OCI-M2 (cell line): ENCODE results near the gene KIF6.
"Not testable (repeated sequence)": the region's sequence is repeated elsewhere in the genome, so short reads cannot be mapped to it uniquely, and the experiment has no call there.

Source experiments
- DNase-seq: peaks from one replicate; lab custom pipeline; 2025; ENCODE audit not compliant: unreplicated experiment; lab: John Stamatoyannopoulos, UW

The KIF6 gene

DNA sequence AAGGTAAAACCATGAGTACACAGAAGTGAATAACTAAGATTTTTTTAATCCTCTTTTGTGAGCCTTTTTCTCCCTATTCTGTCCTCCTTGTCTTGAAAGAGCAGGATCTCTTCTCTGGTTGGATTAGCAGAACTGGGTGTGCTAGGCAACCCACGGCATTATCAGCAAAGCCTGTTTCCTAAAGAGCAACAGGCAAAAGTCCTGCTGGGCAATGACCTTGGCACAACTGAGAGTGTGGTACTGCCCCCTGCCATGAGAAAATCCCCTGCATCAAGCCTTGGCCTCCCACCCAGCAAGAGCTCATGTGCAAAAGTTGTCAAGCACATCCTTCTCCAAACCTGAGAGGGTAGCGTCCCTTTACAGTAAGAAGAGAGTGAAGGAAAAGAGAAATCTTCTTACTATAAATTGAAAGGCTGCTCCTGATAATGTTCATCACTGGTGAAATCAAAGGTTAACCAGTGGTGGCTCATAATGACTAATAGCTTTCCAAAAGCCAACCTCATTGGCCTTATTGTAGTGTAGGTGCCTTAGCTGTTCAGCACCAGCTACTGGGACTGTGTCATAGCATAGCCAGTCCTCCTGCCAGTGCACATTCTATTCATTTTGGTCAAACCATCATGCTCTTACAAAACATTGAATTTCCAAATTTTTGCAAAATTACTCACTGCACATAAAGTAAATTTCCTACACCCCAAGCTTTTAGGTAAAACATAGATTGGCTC lies 17.1 kb downstream of the KIF6 start:
- DNase-seq: no peak

DNA sequence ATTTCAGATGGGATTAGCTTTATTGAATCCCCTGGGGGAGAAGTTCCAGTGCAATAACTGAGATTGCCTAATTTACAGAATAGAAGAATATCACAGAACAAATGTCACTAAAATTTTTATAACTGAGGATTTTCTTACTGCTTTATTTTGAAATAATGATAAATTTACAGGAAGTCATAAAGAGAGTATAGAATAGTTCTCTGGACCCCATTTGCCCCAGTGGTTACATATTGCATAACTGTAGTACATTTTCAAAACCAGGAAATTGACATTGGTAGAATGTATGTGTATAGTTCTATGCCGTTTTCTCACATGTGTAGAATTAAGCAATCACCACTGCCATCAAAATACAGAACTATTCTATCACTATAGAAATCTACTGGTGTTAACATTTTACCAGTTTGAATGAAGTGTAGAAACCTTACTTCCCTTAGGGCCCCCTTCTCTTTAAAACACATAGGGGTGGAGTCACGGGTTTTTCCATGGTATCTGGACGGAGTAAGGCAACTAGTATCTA lies 18.3 kb downstream of the KIF6 start:
- no peak for DNase-seq

DNA sequence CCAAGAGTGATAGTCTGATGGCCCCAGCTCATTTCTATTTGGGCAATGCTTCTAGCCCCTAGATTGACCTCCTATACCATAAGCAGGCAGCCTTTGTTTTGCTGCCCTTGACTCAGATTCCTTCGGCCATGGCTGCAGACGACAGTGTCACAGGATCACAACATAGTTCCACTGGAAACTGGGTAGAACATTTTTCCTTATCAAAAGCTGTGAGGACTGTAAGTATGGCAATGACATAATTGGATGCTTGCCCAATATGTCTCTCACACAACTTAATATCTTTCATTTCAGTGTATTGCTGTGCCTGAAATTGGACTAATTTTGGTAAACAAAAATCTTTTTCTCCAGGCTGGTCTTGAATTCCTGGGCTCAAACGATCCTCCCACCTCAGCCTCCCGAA lies 22.9 kb downstream of the KIF6 start:
- DNase-seq: no peak

DNA sequence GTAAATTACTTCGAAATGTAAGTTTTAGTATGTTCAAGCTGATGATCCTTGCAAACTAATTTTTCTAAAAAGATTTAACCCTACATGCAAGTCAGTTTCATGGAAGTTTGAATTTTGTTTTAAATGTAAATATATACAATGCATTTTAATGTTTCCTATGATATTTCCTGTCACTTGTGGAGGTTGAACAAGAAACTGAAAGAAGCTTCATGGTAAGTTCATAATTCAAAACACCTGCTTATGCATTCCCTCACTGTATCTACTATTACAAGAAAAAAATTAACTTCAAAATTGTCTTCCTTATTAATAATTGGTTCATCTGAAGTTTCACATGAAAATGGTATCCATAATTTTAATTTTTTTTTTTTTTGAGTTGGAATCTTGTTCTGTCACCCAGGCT lies 24.8 kb downstream of the KIF6 start:
- no peak for DNase-seq

DNA sequence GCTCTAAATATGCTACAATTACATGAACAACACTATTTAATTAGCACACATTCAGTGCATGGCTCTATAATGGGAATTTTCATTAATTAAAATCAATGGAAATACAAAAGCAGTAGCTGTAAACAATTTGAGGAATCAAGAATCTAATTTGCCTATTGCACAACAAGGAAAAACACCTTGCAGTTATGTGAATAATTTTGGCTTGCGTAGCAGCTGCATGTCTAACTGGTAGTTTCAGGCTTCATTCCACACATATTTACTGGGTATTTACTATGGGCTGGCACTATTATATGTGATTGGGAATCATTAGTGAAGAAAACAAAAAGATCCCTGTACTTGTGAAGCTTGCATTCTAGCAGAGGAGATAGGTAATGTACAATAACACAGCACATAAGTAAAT lies 26.4 kb downstream of the KIF6 start:
- DNase-seq: no peak

DNA sequence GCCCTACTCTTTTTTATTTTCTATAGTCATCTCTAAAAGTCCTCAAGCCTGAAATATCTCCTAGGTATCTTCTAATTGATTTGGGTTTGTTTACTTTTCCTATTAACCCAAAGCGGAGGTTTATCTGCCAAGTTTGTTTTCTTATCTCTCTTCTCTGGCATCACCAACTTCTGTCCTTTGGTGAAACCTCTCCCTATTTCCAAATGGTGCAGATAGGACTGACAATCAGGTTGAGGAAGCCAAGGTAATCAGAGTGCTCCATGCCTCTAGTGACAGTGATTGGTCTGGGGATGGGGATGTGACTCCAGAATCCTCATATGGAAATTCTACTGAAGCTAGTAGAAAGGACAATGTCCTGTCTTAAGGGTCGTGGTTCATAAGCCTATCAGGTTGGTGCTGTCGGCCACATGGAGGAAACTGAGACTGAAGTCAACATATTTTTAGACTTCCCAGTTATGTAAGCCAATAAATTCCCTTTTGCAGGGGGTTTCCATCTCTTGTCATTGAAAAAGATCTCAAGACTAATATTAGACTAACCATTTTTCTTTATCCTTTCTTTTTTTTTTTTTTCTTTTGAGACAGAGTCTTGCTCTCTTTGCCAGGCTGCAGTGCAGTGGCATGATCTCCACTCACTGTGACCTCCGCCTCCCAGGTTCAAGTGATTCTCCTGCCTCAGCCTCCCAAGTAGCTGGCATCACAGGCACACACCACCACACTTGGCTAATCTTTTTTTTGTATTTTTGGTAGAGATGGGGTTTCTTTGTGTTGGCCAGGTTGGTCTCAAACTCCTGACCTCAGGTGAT lies 28.0 kb downstream of the KIF6 start:
- DNase-seq: no peak

DNA sequence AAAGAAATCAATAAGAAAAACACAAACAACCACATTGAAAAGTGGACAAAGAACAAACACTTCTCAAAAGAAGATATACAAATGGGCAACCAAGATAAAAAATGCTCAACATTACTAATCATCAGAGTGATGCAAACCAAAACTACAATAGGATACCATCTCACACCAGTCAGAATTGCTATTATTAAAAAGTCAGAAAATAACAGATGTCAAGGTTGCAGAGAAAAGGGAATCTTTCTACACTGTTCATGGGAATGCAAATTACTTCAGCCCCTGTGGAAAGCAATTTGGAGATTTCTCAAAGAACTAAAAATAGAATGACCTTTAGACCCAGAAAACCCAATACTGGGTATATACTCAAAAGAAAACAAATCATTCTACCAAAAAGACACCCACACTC lies 29.8 kb downstream of the KIF6 start:
- no peak for DNase-seq

DNA sequence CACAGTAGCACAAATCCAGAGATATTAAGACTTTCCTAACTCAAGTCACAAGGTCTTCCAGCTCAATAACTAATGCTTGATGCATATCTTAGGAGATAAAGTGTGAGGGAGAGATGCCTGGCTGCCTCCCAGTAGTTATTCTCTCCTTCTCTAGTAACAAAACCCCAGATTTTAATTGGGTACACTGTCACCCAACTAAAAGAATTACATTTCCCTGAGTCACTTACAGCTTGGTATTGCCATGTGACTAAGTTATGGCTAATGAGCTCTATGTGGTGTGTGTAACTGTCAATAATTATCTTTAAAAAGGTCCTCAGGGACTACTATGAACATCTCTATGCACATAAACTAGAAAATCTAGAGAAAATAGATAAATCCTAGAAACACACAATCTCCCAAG lies 32.0 kb downstream of the KIF6 start:
- no peak for DNase-seq

DNA sequence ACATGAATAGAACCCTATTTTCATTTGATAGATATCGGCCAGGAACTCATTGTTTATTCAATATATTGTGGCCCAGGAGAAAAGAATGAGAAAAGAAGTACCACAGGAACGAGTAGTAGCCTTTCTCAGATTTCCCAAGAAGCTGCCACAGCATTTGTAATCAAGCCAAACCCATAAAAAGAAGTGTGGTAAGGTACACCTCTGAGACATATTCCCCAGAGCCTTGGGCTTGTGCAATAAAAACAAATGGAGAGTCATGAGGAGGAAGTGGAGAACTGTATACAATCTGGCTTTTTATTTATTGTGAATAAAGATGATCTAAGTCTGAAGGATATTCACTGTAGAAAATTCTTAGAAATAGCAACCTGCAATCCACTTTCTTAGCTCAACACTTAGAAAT lies 36.7 kb downstream of the KIF6 start:
- no peak for DNase-seq

DNA sequence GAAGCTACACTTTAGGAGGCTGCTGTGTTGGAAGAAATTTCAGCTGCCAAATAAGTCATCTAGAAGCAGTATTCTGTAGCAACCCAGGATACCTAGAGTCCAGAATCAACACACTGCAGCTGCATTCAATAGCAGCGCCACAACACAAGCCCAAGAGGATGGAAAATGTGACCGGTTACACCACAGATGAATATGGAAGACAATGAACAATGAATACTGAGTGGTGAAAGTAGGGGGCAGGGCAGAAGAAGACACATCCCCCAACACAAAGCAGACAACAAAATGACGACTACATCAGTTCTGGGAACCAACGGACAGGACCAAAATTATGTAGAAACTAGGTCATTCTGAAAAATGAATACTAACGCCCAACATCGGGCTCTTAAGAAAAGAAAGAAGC lies 38.2 kb downstream of the KIF6 start:
- DNase-seq: no peak

DNA sequence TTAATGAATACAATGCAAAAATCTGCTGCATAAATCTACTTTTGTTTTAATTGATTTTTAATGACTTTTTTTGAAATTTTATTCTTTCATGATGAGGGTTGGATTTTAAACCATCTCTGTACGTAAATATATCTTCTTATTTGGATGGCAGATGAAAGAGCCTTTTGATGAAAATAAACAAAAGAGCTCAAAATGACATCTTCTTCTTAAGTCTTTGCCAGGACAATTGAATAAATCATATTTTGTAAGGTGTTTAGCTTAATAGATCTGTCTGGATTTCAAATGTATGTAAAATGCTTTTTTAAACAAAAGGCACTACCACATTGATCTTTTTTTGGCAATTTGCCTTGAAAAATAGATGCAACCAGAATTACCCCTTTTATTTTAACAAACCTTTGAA lies 39.3 kb downstream of the KIF6 start:
- no peak for DNase-seq

DNA sequence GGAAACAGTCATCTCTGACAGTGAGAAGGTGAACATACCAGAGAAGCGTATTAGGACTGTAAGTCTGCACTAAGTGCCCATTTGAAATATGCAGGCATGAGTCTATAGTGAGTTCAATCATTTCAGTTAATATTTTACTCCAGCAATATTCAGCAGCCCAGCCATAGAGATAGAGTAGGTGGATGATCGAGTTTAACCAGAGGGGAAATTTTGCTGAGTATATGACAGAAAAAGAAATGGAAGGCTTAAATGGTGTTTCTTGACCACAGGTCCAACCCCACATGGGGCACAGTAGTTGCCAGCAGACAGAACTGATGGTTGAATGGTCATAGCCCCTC lies 39.8 kb downstream of the KIF6 start:
- DNase-seq: no peak

DNA sequence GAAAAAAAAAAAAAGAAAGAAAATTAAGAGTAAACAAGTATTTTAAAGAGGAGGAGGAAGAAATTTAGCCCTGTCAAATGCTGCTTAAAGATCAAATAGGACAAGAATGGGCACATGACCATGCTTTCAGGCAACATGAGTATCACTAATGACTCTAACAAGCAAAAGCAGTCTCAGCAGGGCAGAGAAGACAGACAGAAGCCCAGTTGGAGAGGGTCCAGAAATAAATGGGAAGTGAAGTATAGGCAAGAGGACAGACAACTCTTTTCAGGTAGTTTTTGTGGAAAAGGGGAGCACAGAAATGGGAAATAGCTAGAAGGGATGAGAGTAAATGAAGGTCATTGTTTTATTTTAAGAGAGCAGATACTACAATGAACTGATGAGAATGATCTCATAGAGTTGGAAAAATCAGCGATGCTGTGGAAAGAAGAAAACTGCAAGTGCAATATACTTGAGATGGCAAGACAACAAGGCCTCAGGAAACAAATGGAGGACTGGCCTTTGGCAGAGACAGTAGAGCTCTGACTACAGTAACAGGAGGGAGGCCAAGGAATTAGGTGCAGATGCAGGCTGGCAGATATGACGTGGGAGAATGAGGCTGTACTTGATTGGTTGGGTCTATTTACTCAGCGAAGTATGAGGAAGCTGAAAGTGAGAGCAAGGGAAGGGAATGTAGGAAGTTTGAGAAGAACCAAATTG lies 40.3 kb downstream of the KIF6 start:
- DNase-seq: no peak

DNA sequence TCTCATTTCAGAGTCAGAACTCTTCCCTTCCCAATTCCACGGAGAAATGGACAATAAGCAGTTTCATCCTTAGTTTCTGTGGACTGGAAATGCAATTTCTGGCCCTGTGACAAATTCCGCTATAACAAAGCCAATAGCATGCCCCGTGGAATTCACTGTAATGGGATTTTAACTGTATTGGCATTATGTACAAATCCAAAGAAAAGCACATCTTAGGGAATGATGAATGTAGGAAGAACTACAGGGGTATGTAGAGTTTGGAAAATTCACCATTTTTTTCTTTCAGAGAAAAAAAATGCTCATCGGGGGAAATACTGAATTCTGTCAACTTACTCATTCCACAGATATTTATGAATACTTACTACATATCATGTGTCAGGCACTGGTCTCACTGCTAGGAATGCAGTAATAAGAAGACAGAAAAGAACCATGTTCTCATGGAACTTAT lies 43.5 kb downstream of the KIF6 start:
- DNase-seq: no peak

DNA sequence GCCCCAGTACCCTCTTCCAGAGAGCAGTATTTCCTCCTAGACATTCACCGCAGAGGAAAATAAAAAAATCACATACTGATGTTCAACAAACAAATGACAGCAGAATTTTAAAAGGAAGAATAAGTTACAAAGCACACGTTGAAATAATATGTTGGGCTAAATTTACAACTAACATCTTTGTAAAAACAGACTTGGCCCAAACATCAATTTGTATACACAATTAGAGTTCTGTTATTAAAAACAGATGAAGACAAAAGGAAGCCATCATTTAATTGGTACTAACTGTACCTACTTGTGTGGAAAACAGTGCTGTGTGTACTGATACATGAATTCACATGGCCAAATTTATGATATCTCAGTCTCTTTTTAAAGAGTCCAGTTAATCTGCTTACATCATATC lies 46.3 kb downstream of the KIF6 start:
- no peak for DNase-seq

DNA sequence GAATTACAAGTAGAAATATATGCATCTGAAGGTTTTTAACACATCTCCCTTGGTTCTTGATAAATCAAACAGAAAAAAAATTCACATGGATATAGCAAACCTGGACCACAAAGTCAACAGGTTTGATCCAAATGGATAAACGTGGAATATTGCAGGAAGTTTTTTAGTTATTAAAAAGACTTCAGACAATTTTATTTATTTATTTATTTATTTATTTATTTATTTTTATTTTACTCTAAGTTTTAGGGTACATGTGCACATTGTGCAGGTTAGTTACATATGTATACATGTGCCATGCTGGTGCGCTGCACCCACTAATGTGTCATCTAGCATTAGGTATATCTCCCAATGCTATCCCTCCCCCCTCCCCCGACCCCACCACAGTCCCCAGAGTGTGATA lies 47.9 kb downstream of the KIF6 start:
- not testable (repeated sequence) for DNase-seq

DNA sequence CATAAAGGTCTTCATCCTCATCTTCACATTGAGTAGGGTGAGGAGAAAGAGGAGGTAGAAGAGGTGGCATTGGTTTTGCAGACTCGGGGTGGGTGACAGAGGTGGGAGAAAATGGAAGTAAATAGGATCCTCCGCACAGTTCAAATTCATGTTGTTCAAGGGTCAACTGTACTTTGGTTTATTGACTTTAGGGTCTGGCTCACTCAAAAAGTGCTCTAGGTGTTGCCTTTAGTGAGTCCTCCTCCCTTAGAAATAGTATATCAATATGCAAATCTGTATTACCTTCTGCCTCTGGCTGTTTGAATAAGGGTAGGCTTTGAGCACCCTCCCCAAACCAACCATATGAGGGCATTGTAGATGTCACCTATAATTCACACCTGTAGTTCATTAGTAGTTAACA lies 54.7 kb downstream of the KIF6 start:
- no peak for DNase-seq

DNA sequence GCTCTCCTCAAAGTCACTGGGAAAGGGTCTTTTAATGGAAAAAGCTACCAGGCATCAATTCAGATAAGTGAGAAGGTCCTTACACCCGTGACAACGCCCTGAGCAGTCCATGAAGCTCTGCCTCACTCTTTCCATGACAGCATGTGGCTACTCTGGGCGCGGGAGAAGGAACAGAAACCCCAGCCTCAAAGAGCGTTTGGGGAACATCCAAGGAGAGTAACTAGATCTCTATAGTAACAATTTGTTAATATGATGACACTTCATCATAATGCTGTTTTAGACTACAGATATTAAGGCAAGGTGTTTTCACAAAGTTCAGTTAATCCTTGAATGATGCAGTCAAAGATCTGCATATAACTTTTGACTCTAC lies 55.2 kb downstream of the KIF6 start:
- no peak for DNase-seq

DNA sequence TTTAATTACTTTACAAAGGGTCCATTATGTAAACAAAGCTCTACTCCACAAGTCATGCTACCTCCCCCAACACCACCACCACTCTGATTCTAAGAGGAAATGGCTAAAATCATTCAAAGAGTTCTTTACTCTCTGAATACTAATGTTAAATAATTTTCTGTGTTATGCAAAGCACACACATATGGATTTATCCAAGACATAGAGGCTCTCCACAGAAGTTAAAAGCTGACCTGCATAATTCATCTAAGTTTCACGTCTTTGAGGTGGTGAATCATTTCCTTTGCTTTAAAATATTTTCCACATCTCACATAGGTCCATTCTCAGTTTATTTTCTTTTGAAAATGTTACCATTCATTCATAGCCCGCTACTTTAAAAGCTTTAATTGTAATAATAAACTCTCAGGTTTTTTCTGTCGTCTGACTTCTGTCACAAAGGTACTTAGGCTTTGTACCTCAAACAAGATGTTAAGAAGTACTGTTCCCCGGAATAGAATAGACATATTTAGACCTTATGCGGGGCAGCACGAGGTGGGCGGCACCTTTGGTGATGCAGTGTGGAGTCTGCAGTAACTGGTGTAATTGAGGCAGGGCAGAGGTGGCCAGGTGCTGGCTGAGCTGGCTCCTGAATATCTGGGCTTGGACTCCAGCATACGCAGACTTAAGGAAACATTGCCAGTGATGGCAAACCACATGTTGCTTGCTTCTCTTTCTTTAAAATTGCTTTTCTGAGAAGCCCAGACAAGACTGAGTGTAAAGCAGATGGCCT lies 55.8 kb downstream of the KIF6 start:
- no peak for DNase-seq

DNA sequence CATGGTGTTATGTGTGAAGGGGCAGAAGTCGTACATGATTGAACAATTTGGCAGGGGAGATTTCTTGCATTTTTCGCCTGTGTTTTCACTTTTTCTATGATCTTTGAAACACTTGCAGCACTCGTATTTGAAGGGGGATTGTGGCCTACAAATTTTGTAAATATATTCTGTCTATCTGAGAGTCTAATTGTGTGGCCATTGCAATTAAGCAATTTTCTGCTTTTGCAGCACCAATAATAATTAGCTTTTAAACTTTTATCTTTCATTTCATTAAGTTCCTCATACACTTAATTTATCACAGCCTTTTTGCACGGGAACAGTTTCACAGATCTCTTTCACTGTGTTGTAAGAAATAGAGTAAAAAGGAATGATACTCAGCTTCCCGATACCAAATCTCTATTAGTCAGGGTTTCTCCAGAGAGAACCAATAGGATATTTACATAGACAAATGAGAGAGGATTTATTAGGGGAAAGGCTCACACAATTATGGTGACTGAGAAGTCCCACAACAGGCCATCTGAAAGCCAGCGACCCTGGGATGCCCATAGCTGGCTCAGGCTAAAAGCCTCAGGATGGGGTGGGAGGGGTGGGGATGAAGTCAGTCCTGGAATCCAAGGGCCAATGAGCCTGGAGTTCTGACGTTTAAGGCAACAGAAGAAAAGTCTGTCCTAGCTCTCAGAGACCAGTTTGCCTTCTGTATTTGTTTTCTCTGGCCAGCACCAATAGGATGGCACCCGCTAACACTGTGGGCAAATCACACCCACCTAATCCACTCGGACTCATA lies 58.3 kb downstream of the KIF6 start:
- DNase-seq: no peak

DNA sequence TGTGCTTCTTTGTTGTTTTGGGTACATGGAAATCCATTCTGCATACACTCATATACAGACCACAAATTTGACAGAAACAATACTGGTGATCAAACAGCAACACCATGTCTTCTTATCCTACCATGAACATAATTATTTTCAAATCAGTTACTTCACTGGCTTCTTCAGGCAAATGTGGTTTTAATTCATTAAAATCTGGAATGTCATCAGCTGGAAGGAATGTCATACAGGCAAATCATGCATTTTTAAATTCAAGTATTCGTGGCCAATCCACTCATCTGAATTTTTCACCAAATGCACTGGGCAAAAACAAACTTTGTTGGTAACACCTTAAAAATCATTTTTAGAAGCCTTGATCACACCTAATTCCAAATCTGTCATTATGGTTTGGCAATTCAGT lies 59.3 kb downstream of the KIF6 start:
- no peak for DNase-seq
